Panc1 (cell line): Measurements from ENCODE around the gene ARHGEF3. TPM values are rescaled to one million over a fixed set of nuclear protein-coding genes. Genes with fewer than 3 reads are reported as not detected.

ENCODE experiments used
- ATAC-seq: fragments of 200-7000 bp; cut with Tn5 transposase; 2 replicates; pipeline ENCODE4 v1.9.1; 2020; ENCODE audit warnings: mild to moderate bottlenecking, moderate library complexity
- BruUV-seq: library from RNA; stranded (reverse); fragments of 400-500 nt; replicated peaks from 2 replicates; lab custom pipeline; 2021; lab: Mats Ljungman, UMichigan
- CTCF ChIA-PET: fragments of 300-600 bp; sonication (Branson Sonifier 250); formaldehyde crosslinking; loops from one replicate; lab custom pipeline; 2022; ENCODE audit warnings: antibody characterized with exemption; lab: Charles Lee
- POLR2A ChIA-PET: fragments of 300-600 bp; sonication (Branson Sonifier 250); formaldehyde crosslinking; loops from one replicate; lab custom pipeline; 2022; ENCODE audit warnings: antibody characterized with exemption; lab: Charles Lee
- DNase-seq: peaks from one replicate; pipeline ENCODE4 v3.0.0-alpha.2; 2010; ENCODE audit warnings: low read depth, low spot score
- H3K27ac ChIP-seq: 2 replicates; pipeline ENCODE4 v1.5.1; 2011; ENCODE audit warnings: mild to moderate bottlenecking, low read length, inconsistent platforms
- H3K27me3 ChIP-seq: fragments of 200-500 bp; sonication (Bioruptor generic); 2 replicates; pipeline ENCODE4 v1.6.0; 2014; ENCODE audit warnings: low read length, inconsistent platforms; ENCODE audit not compliant: control insufficient read depth, insufficient read depth
- H3K36me3 ChIP-seq: fragments of 200-500 bp; sonication (Bioruptor generic); 2 replicates; pipeline ENCODE4 v1.5.1; 2014; ENCODE audit warnings: inconsistent platforms, mild to moderate bottlenecking, low read length, moderate library complexity; ENCODE audit not compliant: control insufficient read depth, insufficient read depth
- H3K4me1 ChIP-seq: 2 replicates; pipeline ENCODE4 v1.5.1; 2011; ENCODE audit warnings: inconsistent platforms, mild to moderate bottlenecking, low read length, moderate library complexity; ENCODE audit not compliant: control insufficient read depth, insufficient read depth
- H3K4me3 ChIP-seq, 2 experiments: 2 replicates each; pipeline ENCODE4 v1.5.1; 2011 to 2012; ENCODE audit warnings: low read depth in 2 of 2, low read length in 2 of 2, mild to moderate bottlenecking in 2 of 2, inconsistent platforms in 1 of 2, moderate library complexity in 1 of 2
- H3K9me3 ChIP-seq: fragments of 200-500 bp; sonication (Bioruptor generic); 2 replicates; pipeline ENCODE4 v1.5.1; 2014; ENCODE audit warnings: low read depth, mild to moderate bottlenecking, inconsistent platforms, low read length, moderate library complexity; ENCODE audit not compliant: control insufficient read depth, insufficient read depth
- POLR2AphosphoS5 ChIP-seq: IDR thresholded peaks from 2 replicates; pipeline ENCODE4 v1.6.1; 2012; ENCODE audit warnings: mild to moderate bottlenecking, low read depth, low read length, moderate library complexity
- SIN3A ChIP-seq: IDR thresholded peaks from 2 replicates; pipeline ENCODE4 v1.6.1; 2012; ENCODE audit warnings: low read depth, mild to moderate bottlenecking, low read length, moderate library complexity, borderline replicate concordance; ENCODE audit not compliant: insufficient read depth
- TCF7L2 ChIP-seq: IDR thresholded peaks from 2 replicates; pipeline ENCODE4 v1.6.1; 2011; ENCODE audit warnings: mild to moderate bottlenecking, low read depth, low read length, inconsistent platforms
- in situ Hi-C: cut with HindIII; loops from 2 replicates; pipeline ENCODE4 v1.10.0; 2016; ENCODE audit warnings: low sequenced_read_pairs, low pct_unique_long_range_greater_than_20kb
- intact Hi-C: fragments of 100-400 bp; cut with micrococcal nuclease; formaldehyde crosslinking; loops from one replicate; pipeline ENCODE4 v1.10.0; 2022; ENCODE audit not compliant: unreplicated experiment
- total RNA-seq: library from RNA; stranded (reverse); gene quantifications from one replicate; pipeline ENCODE4 v1.2.1, GENCODE V29; 2021; ENCODE audit not compliant: unreplicated experiment
- TF ChIP-seq, protein P1 (sequence below): fragments of 450-650 bp; IDR thresholded peaks from 2 replicates; pipeline ENCODE4 v1.5.1; 2017; ENCODE audit warnings: mild to moderate bottlenecking
- TF ChIP-seq, protein P2 (sequence below), 2 experiments: IDR thresholded peaks; 2 replicates each; pipeline ENCODE4 v1.6.1; 2011 to 2012; ENCODE audit warnings: low read depth in 2 of 2, control low read depth in 1 of 2, low read length in 1 of 2, mild to moderate bottlenecking in 1 of 2, moderate library complexity in 1 of 2; ENCODE audit not compliant: insufficient read depth in 1 of 2

ARHGEF3 gene
- total RNA-seq, 1 experiment from 2014 or later: 19.8 TPM

DNA sequence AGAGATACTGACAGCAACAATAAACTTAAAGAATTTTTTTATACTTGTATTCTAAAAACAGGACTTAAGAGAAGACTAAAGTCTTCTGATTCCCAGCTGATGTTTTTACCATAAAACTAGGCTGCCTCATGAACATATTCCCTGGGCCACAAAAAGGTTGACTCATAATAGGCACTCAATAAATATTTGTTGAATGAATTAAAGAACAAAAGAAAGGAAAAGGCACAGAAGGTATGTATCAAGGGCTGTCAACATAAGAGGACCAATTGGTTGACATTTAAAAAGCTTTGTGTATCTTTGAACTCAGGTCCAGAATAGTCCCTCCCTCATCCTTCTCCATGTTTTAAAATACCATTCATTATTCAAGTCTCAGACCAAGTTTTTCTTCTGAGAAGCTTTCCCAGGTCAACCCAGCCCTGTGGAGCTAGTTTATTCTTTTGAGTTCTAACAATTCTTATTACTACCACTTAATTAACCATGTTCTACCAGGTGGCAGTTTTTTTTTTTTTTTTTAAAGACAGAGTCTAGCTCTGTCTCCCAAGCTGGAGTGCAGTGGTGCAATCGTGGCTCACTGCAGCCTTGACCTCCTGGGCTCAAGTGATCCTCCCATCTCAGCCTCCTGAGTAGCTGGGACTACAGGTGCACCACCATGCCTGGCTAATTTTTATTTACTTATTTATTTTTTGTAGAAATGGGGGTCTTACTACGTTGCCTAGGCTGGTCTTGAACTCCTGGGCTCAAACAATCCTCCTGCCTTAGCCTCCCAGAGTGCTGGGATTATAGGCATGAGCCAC lies 17.5 kb upstream of the ARHGEF3 start:
- Histone ChIP-seq H3K9me3 (no peaks in the 10 kb centered on the region), H3K4me1 (peaks cover 3% of the 10 kb centered on the region; the same call in 1 of the 2 replicates), H3K27me3 (no peaks in the 10 kb centered on the region), H3K36me3 (no peaks in the 10 kb centered on the region), H3K27ac (no peak overlapping the region), H3K4me3 (no peak overlapping the region)
- DNase-seq (no peak), ATAC-seq (no peak)
- BruUV-seq: no TSS peak
- TF ChIP-seq, protein P1, sequence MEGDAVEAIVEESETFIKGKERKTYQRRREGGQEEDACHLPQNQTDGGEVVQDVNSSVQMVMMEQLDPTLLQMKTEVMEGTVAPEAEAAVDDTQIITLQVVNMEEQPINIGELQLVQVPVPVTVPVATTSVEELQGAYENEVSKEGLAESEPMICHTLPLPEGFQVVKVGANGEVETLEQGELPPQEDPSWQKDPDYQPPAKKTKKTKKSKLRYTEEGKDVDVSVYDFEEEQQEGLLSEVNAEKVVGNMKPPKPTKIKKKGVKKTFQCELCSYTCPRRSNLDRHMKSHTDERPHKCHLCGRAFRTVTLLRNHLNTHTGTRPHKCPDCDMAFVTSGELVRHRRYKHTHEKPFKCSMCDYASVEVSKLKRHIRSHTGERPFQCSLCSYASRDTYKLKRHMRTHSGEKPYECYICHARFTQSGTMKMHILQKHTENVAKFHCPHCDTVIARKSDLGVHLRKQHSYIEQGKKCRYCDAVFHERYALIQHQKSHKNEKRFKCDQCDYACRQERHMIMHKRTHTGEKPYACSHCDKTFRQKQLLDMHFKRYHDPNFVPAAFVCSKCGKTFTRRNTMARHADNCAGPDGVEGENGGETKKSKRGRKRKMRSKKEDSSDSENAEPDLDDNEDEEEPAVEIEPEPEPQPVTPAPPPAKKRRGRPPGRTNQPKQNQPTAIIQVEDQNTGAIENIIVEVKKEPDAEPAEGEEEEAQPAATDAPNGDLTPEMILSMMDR: no peak
- no peak for TF ChIP-seq TCF7L2
- TF ChIP-seq SIN3A: no peak
- TF ChIP-seq, protein P2, sequence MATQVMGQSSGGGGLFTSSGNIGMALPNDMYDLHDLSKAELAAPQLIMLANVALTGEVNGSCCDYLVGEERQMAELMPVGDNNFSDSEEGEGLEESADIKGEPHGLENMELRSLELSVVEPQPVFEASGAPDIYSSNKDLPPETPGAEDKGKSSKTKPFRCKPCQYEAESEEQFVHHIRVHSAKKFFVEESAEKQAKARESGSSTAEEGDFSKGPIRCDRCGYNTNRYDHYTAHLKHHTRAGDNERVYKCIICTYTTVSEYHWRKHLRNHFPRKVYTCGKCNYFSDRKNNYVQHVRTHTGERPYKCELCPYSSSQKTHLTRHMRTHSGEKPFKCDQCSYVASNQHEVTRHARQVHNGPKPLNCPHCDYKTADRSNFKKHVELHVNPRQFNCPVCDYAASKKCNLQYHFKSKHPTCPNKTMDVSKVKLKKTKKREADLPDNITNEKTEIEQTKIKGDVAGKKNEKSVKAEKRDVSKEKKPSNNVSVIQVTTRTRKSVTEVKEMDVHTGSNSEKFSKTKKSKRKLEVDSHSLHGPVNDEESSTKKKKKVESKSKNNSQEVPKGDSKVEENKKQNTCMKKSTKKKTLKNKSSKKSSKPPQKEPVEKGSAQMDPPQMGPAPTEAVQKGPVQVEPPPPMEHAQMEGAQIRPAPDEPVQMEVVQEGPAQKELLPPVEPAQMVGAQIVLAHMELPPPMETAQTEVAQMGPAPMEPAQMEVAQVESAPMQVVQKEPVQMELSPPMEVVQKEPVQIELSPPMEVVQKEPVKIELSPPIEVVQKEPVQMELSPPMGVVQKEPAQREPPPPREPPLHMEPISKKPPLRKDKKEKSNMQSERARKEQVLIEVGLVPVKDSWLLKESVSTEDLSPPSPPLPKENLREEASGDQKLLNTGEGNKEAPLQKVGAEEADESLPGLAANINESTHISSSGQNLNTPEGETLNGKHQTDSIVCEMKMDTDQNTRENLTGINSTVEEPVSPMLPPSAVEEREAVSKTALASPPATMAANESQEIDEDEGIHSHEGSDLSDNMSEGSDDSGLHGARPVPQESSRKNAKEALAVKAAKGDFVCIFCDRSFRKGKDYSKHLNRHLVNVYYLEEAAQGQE (IDR thresholded peaks at IDR 0.05; ENCODE audit: insufficient read depth in 1 of 2, low read depth in 2 of 2, low read length in 1 of 2): no peak
- TF ChIP-seq POLR2AphosphoS5: no peak
- ChIA-PET POLR2A (interaction anchor here (0.6 to 0.7 kb wide), 4 partner anchors 16 to 92 kb away, joined by 3 to 8 read pairs (median 6); no protein-coding TSS in a partner anchor), CTCF (no interaction called here)
- in situ Hi-C loops (no loop called here), intact Hi-C loops (no loop called here)

DNA sequence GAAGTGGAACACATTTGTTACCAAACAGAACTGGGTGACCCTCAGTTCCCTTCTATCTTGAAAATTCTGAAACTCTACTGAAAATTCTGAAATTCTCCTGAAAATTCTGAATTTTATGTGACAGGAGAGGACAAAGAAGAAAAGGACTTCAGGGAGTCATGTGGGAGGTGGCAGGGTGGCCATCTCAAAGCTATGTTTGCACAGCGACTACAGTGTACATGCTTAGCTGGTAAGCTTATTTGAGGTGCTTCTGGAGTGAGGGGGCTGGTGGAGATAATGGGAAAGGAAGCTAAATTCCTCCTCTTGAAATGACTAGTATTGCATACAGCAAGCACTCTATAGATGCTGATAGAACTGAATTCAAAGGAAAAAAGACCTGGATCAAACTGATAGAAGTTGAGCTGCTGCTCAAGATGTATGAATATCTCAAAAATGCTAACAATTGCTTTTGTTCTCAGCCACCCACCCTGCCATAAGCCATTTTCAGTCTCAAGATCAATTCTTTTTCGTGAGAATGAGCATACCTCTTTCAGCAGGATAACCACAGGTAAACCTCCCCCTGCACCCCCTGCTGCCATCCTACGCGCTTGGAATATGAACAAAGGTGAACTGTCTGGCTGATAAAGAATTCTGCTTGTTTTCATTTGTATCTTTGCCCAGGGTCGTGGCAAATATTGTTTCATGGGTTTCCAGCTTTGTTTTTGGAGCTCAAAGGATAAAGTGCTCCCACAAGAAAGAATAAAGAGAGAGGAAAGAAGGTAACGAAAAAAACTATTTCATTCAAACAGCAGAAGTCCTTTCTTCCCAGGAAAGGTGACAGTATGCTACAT lies 16.6 kb upstream of the ARHGEF3 start:
- Histone ChIP-seq H3K9me3 (no peaks in the 10 kb centered on the region), H3K27ac (no peak overlapping the region), H3K4me3 (no peak overlapping the region), H3K36me3 (no peaks in the 10 kb centered on the region), H3K27me3 (no peaks in the 10 kb centered on the region), H3K4me1 (no peaks in the 10 kb centered on the region)
- CTCF ChIA-PET: no interaction called here
- ATAC-seq (no peak), DNase-seq (no peak)
- POLR2A ChIA-PET: interaction anchor here (0.7 kb wide), 1 partner anchor 15 kb away, joined by 8 read pairs; no protein-coding TSS in a partner anchor
- intact Hi-C loops (no loop called here), in situ Hi-C loops (no loop called here)
- TF ChIP-seq SIN3A: no peak
- no peak for TF ChIP-seq POLR2AphosphoS5
- no peak for TF ChIP-seq TCF7L2
- TF ChIP-seq, protein P2 (IDR thresholded peaks at IDR 0.05; ENCODE audit: insufficient read depth in 1 of 2, low read depth in 2 of 2, low read length in 1 of 2): no peak
- TF ChIP-seq, protein P1: no peak
- no TSS peak for BruUV-seq
